IMR-90 (cell line): ENCODE data around the gene HSPA12A. TPM values are rescaled to one million over a fixed set of nuclear protein-coding genes. Genes with fewer than 3 reads are reported as not detected.

ENCODE experiments used
- ATAC-seq: fragments of 200-7000 bp; cut with Tn5 transposase; 2 replicates; pipeline ENCODE4 v1.9.1; 2020; ENCODE audit warnings: low read depth, mild to moderate bottlenecking, moderate library complexity
- BruUV-seq: library from RNA; stranded (reverse); fragments of 400-500 nt; replicated peaks from 2 replicates; lab custom pipeline; 2021; lab: Mats Ljungman, UMichigan
- CTCF ChIA-PET: fragments of 300-600 bp; formaldehyde crosslinking; extraction: SDS; loops from one replicate; lab custom pipeline; 2021; ENCODE audit warnings: antibody characterized with exemption; lab: Yijun Ruan, JAX
- POLR2A ChIA-PET: fragments of 300-600 bp; sonication (Branson Sonifier 250); formaldehyde crosslinking; loops from one replicate; lab custom pipeline; 2022; ENCODE audit warnings: antibody characterized with exemption; ENCODE audit not compliant: unreplicated experiment; lab: Charles Lee
- DNase-seq: peaks from one replicate; pipeline ENCODE4 v3.0.0; 2013
- H2AFZ ChIP-seq: replicated peaks from 2 replicates; pipeline ENCODE3; 2013; ENCODE audit warnings: low read length, mild to moderate bottlenecking; ENCODE audit not compliant: poor library complexity
- H2AK5ac ChIP-seq: 2 replicates; pipeline ENCODE4 v1.6.1; 2013; ENCODE audit warnings: low read depth, low read length, inconsistent platforms
- H2AK9ac ChIP-seq: replicated peaks from 2 replicates; pipeline ENCODE3; 2013; ENCODE audit warnings: mild to moderate bottlenecking, low read depth, low read length, moderate library complexity; ENCODE audit not compliant: poor library complexity
- H2BK120ac ChIP-seq: 2 replicates; pipeline ENCODE4 v1.6.1; 2013; ENCODE audit warnings: low read depth, low read length, inconsistent platforms
- H2BK15ac ChIP-seq: 3 replicates; pipeline ENCODE4 v1.6.1; 2013; ENCODE audit warnings: low read depth, low read length, inconsistent platforms
- H2BK20ac ChIP-seq: 2 replicates; pipeline ENCODE4 v1.6.1; 2013; ENCODE audit warnings: low read depth, mild to moderate bottlenecking, inconsistent platforms, low read length, moderate library complexity
- H2BK5ac ChIP-seq: 2 replicates; pipeline ENCODE4 v1.6.1; 2013; ENCODE audit warnings: mild to moderate bottlenecking, low read depth, low read length, inconsistent platforms; ENCODE audit not compliant: poor library complexity, severe bottlenecking
- H3K14ac ChIP-seq: replicated peaks from 2 replicates; pipeline ENCODE4 v1.6.1; 2013; ENCODE audit warnings: low read depth, low read length, inconsistent platforms
- H3K18ac ChIP-seq: 2 replicates; pipeline ENCODE4 v1.6.1; 2013; ENCODE audit warnings: low read depth, low read length, control low read depth
- H3K23ac ChIP-seq: 2 replicates; pipeline ENCODE4 v1.6.1; 2013; ENCODE audit warnings: low read depth, low read length, inconsistent platforms
- H3K27ac ChIP-seq: 2 replicates; pipeline ENCODE4 v1.5.1; 2013; ENCODE audit warnings: mild to moderate bottlenecking, control low read depth, low read length; ENCODE audit not compliant: insufficient read depth
- H3K27me3 ChIP-seq: 2 replicates; pipeline ENCODE4 v1.6.1; 2013; ENCODE audit warnings: low read length; ENCODE audit not compliant: control insufficient read depth, insufficient read depth
- H3K36me3 ChIP-seq: 2 replicates; pipeline ENCODE4 v1.6.1; 2013; ENCODE audit warnings: low read length, mixed read lengths; ENCODE audit not compliant: control insufficient read depth, insufficient read depth
- H3K4ac ChIP-seq: 2 replicates; pipeline ENCODE4 v1.6.1; 2013; ENCODE audit warnings: low read depth, low read length, inconsistent platforms
- H3K4me1 ChIP-seq: 2 replicates; pipeline ENCODE4 v1.6.1; 2013; ENCODE audit warnings: low read length, mixed read lengths; ENCODE audit not compliant: control insufficient read depth, insufficient read depth
- H3K4me2 ChIP-seq: 2 replicates; pipeline ENCODE4 v1.6.1; 2013; ENCODE audit warnings: low read depth, mild to moderate bottlenecking, control low read depth, low read length, moderate library complexity
- H3K4me3 ChIP-seq: 2 replicates; pipeline ENCODE4 v1.5.1; 2013; ENCODE audit warnings: low read depth, mild to moderate bottlenecking, control low read depth, low read length, moderate library complexity; ENCODE audit not compliant: insufficient read depth
- H3K56ac ChIP-seq: 2 replicates; pipeline ENCODE4 v1.6.1; 2013; ENCODE audit warnings: low read length, inconsistent platforms; ENCODE audit not compliant: insufficient read depth; ENCODE audit errors: extremely low read depth
- H3K79me1 ChIP-seq, 2 experiments: 2 replicates each; pipeline ENCODE4 v1.6.1; 2013; ENCODE audit warnings: low read length in 2 of 2, inconsistent platforms in 1 of 2, low read depth in 1 of 2
- H3K9ac ChIP-seq: 2 replicates; pipeline ENCODE4 v1.6.1; 2013; ENCODE audit warnings: low read depth, low read length, control low read depth
- H3K9me1 ChIP-seq: 2 replicates; pipeline ENCODE4 v1.6.1; 2013; ENCODE audit warnings: low read length, inconsistent platforms; ENCODE audit not compliant: insufficient read depth
- H3K9me3 ChIP-seq: 2 replicates; pipeline ENCODE4 v1.6.1; 2013; ENCODE audit warnings: low read length; ENCODE audit not compliant: control insufficient read depth, insufficient read depth
- H4K20me1 ChIP-seq: 2 replicates; pipeline ENCODE4 v1.6.1; 2013; ENCODE audit warnings: low read length, inconsistent platforms; ENCODE audit not compliant: insufficient read depth
- H4K5ac ChIP-seq: 2 replicates; pipeline ENCODE4 v1.6.1; 2013; ENCODE audit warnings: mild to moderate bottlenecking, low read depth, low read length, control low read depth
- H4K8ac ChIP-seq, 2 experiments: 2 replicates each; pipeline ENCODE4 v1.6.1; 2013; ENCODE audit warnings: low read depth in 2 of 2, low read length in 2 of 2, control low read depth in 1 of 2, inconsistent platforms in 1 of 2
- H4K91ac ChIP-seq: 2 replicates; pipeline ENCODE4 v1.6.1; 2013; ENCODE audit warnings: low read depth, low read length, inconsistent platforms; ENCODE audit not compliant: insufficient read depth
- BHLHE40 ChIP-seq: fragments of 150-350 bp; IDR thresholded peaks from 2 replicates; pipeline ENCODE4 v1.6.1; 2016; ENCODE audit warnings: mild to moderate bottlenecking, low read depth, low read length
- CTCF ChIP-seq: conservative IDR thresholded peaks from 2 replicates; pipeline ENCODE4 v1.5.1; 2012; ENCODE audit warnings: mild to moderate bottlenecking, low read depth, low read length, improper control_type of control experiment
- MAFK ChIP-seq: IDR thresholded peaks from 2 replicates; pipeline ENCODE4 v1.6.1; 2012; ENCODE audit warnings: low read depth, low read length, improper control_type of control experiment
- MAZ ChIP-seq: IDR thresholded peaks from 2 replicates; pipeline ENCODE4 v1.6.1; 2012; ENCODE audit warnings: low read depth, mild to moderate bottlenecking, low read length, improper control_type of control experiment, moderate library complexity, borderline replicate concordance
- MXI1 ChIP-seq: IDR thresholded peaks from 2 replicates; pipeline ENCODE4 v1.6.1; 2012; ENCODE audit warnings: low read depth, mild to moderate bottlenecking, low read length, moderate library complexity, borderline replicate concordance
- NFE2L2 ChIP-seq: fragments of 150-350 bp; IDR thresholded peaks from 2 replicates; pipeline ENCODE4 v1.6.1; 2016; ENCODE audit warnings: low read depth, mild to moderate bottlenecking, low read length
- POLR2A ChIP-seq: IDR thresholded peaks from 2 replicates; pipeline ENCODE4 v1.6.1; 2012; ENCODE audit warnings: mild to moderate bottlenecking, low read depth, low read length
- RAD21 ChIP-seq: IDR thresholded peaks from 2 replicates; pipeline ENCODE4 v1.6.1; 2012; ENCODE audit warnings: low read length, improper control_type of control experiment
- RFX5 ChIP-seq: IDR thresholded peaks from 2 replicates; pipeline ENCODE4 v1.8.0; 2012; ENCODE audit warnings: low read depth, mild to moderate bottlenecking, low read length, moderate library complexity
- SMC3 ChIP-seq: fragments of 150-350 bp; IDR thresholded peaks from 2 replicates; pipeline ENCODE4 v1.6.1; 2016; ENCODE audit warnings: low read depth, mild to moderate bottlenecking, antibody characterized with exemption, low read length, moderate library complexity
- WGBS, 2 experiments: methylation state at CpG; one replicate each; pipeline versions ENCODE4 v1.1.5 to v1.1.7; 2013; ENCODE audit warnings: missing lambda C conversion rate in 2 of 2; ENCODE audit not compliant: insufficient read length in 1 of 2; ENCODE audit errors: extremely low coverage in 2 of 2; 5-methylcytosine and 5-hydroxymethylcytosine counted together
- dilution Hi-C: fragments of 300-500 bp; cut with HindIII; formaldehyde crosslinking; loops from one replicate; pipeline ENCODE4 v1.14.3; 2018; ENCODE audit warnings: low sequenced_read_pairs; ENCODE audit not compliant: unreplicated experiment
- in situ Hi-C: fragments of 300-500 bp; cut with MboI; formaldehyde crosslinking; loops from 3 replicates; pipeline ENCODE4 v1.14.3; 2019; ENCODE audit warnings: low sequenced_read_pairs, inconsistent platforms, mixed read lengths
- intact Hi-C: fragments of 100-400 bp; cut with micrococcal nuclease; formaldehyde crosslinking; loops from 2 replicates; pipeline ENCODE4 v1.10.0; 2022
- polyA plus RNA-seq, 3 experiments: library from polyadenylated mRNA; depleted of rRNA; stranded (reverse); fragments of >200 nt; gene quantifications; 2 replicates each; pipeline ENCODE4 v1.2.3, GENCODE V29; 2012; ENCODE audit warnings: low replicate concordance in 1 of 3
- total RNA-seq: library from RNA; depleted of rRNA; stranded (reverse); fragments of >200 nt; gene quantifications from 2 replicates; pipeline ENCODE4 v1.2.3, GENCODE V29; 2012
- TF ChIP-seq, protein P1 (sequence below): fragments of 150-350 bp; IDR thresholded peaks from 2 replicates; pipeline ENCODE4 v1.6.1; 2016; ENCODE audit warnings: low read depth, mild to moderate bottlenecking, low read length, moderate library complexity, borderline replicate concordance

HSPA12A gene
- total and polyA plus RNA-seq, 2 of the 4 experiments (the other 2 are of a cell fraction): 16.1 to 16.7 TPM

GRCh38 chr10:116780691-116781205 is 38.4 kb upstream of the HSPA12A start:
- H3K36me3 ChIP-seq: no peaks in the 10 kb centered on the region
- in situ Hi-C loops (loop anchor here (5.0 kb wide), 1 partner anchor 98 kb away; no protein-coding TSS in a partner anchor), intact Hi-C loops (no loop called here), dilution Hi-C loops (loop anchor here (25.0 kb wide), 1 partner anchor 93 kb away; no protein-coding TSS in a partner anchor)
- no peak overlapping the region for H3K18ac ChIP-seq
- H2BK120ac ChIP-seq: no peak overlapping the region
- ATAC-seq (no peak), DNase-seq (peak; percentile 26)
- no peak overlapping the region for H3K14ac ChIP-seq
- H3K4me3 ChIP-seq: no peak overlapping the region
- no peak overlapping the region for H3K4ac ChIP-seq
- no peak overlapping the region for H2BK15ac ChIP-seq
- CTCF ChIA-PET: interaction anchor here (1.4 kb wide), 1 partner anchor 7 kb away, joined by 5 read pairs; no protein-coding TSS in a partner anchor
- H2AK9ac ChIP-seq: no peak overlapping the region
- no peak overlapping the region for H2AFZ ChIP-seq
- no peak overlapping the region for H2BK5ac ChIP-seq
- no peak overlapping the region for H3K56ac ChIP-seq
- H2BK20ac ChIP-seq: no peak overlapping the region
- H3K9me1 ChIP-seq: no peaks in the 10 kb centered on the region; the same call in 1 of the 2 replicates
- no CpG with 5 or more reads among the region's 3 CpGs for WGBS, 2 experiments
- no peak overlapping the region for H3K23ac ChIP-seq
- POLR2A ChIA-PET: no interaction called here
- no peak overlapping the region for H3K4me2 ChIP-seq
- no peak overlapping the region for H3K27ac ChIP-seq
- H4K8ac ChIP-seq: no peak overlapping the region
- TF ChIP-seq BHLHE40: no peak
- TF ChIP-seq RAD21: no peak
- TF ChIP-seq MXI1: no peak
- TF ChIP-seq MAFK: no peak
- TF ChIP-seq, protein P1, sequence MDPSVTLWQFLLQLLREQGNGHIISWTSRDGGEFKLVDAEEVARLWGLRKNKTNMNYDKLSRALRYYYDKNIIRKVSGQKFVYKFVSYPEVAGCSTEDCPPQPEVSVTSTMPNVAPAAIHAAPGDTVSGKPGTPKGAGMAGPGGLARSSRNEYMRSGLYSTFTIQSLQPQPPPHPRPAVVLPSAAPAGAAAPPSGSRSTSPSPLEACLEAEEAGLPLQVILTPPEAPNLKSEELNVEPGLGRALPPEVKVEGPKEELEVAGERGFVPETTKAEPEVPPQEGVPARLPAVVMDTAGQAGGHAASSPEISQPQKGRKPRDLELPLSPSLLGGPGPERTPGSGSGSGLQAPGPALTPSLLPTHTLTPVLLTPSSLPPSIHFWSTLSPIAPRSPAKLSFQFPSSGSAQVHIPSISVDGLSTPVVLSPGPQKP: no peak
- no peak for TF ChIP-seq RFX5
- TF ChIP-seq MAZ: no peak
- no peak for TF ChIP-seq NFE2L2
- no peak for TF ChIP-seq CTCF
- no peak for TF ChIP-seq SMC3
- TF ChIP-seq POLR2A: no peak
- no peaks in the 10 kb centered on the region for H3K4me1 ChIP-seq
- H3K9me3 ChIP-seq: no peaks in the 10 kb centered on the region
- H4K91ac ChIP-seq: no peak overlapping the region
- no peak overlapping the region for H3K9ac ChIP-seq
- H3K79me1 ChIP-seq: no peaks in the 10 kb centered on the region
- H4K20me1 ChIP-seq: no peaks in the 10 kb centered on the region
- H4K5ac ChIP-seq: no peak overlapping the region
- H3K27me3 ChIP-seq: no peaks in the 10 kb centered on the region
- no TSS peak for BruUV-seq
- H2AK5ac ChIP-seq: no peak overlapping the region
